Muscle of leg (tissue), 11 donors: ENCODE results near the gene CDC26. TPM values are rescaled to one million over a fixed set of nuclear protein-coding genes. Genes with fewer than 3 reads are reported as not detected.

Experiments
- DNase-seq: peaks from one replicate; pipeline ENCODE4 v3.0.0; 2013
- H3K27ac ChIP-seq: one replicate; pipeline ENCODE4 v1.5.1; 2013; ENCODE audit warnings: mild to moderate bottlenecking, low read length, control low read depth
- H3K27me3 ChIP-seq: one replicate; pipeline ENCODE4 v1.6.1; 2013; ENCODE audit warnings: low read length; ENCODE audit not compliant: control insufficient read depth, insufficient read depth
- H3K36me3 ChIP-seq: one replicate; pipeline ENCODE4 v1.6.1; 2013; ENCODE audit warnings: low read length; ENCODE audit not compliant: control insufficient read depth, insufficient read depth
- H3K4me1 ChIP-seq: one replicate; pipeline ENCODE4 v1.6.1; 2013; ENCODE audit warnings: low read length; ENCODE audit not compliant: control insufficient read depth, insufficient read depth
- H3K4me3 ChIP-seq: one replicate; pipeline ENCODE4 v1.5.1; 2013; ENCODE audit warnings: low read length, control low read depth
- H3K9me3 ChIP-seq: replicated peaks from 2 replicates; pipeline ENCODE4 v1.6.1; 2013; ENCODE audit warnings: low read depth, low read length; ENCODE audit not compliant: control insufficient read depth
- WGBS: methylation state at CpG from one replicate; pipeline ENCODE4 v1.1.5; 2013; ENCODE audit warnings: missing lambda C conversion rate; ENCODE audit not compliant: insufficient coverage; 5-methylcytosine and 5-hydroxymethylcytosine counted together
- polyA plus RNA-seq, 8 donors: library from polyadenylated mRNA; unstranded; fragments of 120-200 nt; gene quantifications; one replicate each; pipeline versions ENCODE4 v1.2.1 to v1.2.3, GENCODE V29; 2013; ENCODE audit warnings: inconsistent platforms in 1 of 8, low replicate concordance in 1 of 8; ENCODE audit not compliant: insufficient read length in 8 of 8, insufficient read depth in 1 of 8
- total RNA-seq: library from RNA; stranded (reverse); fragments of 120-200 nt; gene quantifications from one replicate; pipeline ENCODE4 v1.2.4, GENCODE V29; 2013

CDC26 gene
- total and polyA plus RNA-seq, 9 donors = 19.7 to 33.2 (median 24.7) TPM

DNA sequence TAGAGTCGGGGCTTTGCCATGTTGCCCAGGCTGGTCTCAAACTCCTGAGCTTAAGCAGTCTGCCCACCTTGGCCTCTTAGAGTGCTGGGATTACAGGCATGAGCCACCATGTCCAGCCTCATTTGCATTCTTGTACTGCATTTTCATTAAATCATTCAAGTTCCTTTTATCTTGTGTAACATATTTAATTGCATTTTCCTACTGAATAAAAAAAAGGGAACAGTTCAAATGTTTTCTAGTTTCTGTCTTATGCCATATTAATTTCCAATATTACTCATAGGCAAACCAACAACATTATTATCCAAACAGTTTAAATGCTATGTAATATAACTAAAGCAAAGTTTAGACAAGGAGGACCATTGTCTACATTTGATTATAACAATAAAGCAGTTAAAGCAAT, 47.9 kb downstream of the CDC26 start:
- no peak overlapping the region for H3K4me3 ChIP-seq
- WGBS = no CpG with 5 or more reads among the region's 1 CpG
- H3K27me3 ChIP-seq = no peaks in the 10 kb centered on the region
- DNase-seq = no peak
- H3K27ac ChIP-seq = no peak overlapping the region
- no peaks in the 10 kb centered on the region for H3K36me3 ChIP-seq
- peaks cover 3% of the 10 kb centered on the region for H3K4me1 ChIP-seq
- H3K9me3 ChIP-seq = no peaks in the 10 kb centered on the region

DNA sequence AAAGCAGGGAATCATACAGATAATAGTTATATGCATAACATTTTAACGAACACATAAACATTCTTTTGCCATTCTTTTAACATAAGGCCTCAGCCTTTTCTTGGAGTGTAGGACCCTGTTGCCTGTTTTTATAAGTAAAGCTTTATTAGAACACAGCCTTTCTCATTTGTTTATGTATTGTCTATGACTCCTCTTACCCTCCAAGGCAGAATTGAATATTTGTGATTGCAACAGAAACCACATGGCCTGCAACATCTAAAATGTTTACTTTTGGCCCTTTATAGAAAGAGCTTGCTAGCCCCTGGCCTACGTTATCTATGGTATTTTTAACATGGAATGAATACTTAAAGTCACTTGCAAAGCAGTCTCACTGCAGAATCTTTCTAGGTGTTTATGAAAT, 51.4 kb downstream of the CDC26 start:
- Histone ChIP-seq H3K36me3 (no peaks in the 10 kb centered on the region), H3K4me1 (peaks cover 18% of the 10 kb centered on the region), H3K4me3 (no peak overlapping the region), H3K27ac (no peak overlapping the region), H3K9me3 (no peaks in the 10 kb centered on the region), H3K27me3 (no peaks in the 10 kb centered on the region)
- no peak for DNase-seq
- WGBS = no CpG with 5 or more reads among the region's 2 CpGs

DNA sequence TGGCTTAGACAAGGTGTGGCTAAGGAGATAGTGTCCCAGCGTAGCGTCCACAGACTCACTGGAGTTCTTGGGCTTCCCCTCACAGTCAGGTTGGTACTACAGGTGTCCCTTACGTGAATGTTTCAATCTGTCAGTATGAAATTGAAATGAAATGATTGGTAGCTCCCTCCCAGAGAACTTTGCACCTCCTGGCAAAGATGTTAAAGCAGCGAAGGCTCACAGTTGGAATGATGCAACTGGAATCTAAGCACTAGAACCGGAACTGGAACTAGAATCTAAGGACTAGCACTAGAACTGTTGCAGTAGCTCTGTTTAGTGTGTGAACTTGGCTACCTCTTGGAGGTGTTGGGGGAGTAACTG, 52.9 kb downstream of the CDC26 start:
- H3K9me3 ChIP-seq = no peaks in the 10 kb centered on the region
- DNase-seq = peak; percentile 22
- H3K4me1 ChIP-seq = peaks cover 18% of the 10 kb centered on the region
- H3K27ac ChIP-seq = no peak overlapping the region
- H3K4me3 ChIP-seq = peak overlapping the region; percentile 95
- H3K27me3 ChIP-seq = no peaks in the 10 kb centered on the region
- H3K36me3 ChIP-seq = no peaks in the 10 kb centered on the region
- WGBS = 53% methylated on average over 4 of the region's 5 CpGs

DNA sequence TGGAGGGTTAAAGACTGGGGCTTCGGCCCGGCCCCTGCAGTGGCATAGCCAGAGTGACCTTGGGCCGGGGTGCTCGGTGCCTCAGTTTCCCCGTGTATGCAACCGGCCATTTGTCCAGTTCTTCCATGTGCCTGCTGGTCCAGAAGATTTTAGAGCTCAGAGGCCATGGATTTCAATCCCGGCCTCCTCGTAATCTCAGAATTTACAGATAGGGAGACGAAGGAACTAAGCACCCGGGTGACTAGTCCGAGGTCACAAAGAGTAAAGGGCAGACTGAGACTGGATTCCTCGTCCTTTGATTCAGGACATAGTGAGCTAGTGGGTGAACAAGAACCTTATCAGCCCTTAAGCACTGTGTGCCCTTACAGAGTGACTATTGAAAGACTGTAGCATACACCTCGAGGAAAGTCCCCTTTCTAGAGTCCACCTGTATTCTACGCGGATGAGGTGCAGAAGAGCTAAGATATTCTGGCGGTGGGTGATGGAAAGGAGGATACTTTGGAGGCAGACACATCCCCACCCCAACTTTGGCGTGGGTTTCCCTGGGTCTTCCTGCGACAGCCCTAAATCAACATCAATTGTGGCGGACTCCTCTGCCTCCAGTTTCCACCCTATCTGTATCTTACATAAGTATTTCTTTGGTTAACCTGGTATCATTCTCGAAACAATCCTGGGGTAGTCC, 53.4 kb downstream of the CDC26 start:
- peak; percentile 30 for DNase-seq
- no peaks in the 10 kb centered on the region for H3K27me3 ChIP-seq

DNA sequence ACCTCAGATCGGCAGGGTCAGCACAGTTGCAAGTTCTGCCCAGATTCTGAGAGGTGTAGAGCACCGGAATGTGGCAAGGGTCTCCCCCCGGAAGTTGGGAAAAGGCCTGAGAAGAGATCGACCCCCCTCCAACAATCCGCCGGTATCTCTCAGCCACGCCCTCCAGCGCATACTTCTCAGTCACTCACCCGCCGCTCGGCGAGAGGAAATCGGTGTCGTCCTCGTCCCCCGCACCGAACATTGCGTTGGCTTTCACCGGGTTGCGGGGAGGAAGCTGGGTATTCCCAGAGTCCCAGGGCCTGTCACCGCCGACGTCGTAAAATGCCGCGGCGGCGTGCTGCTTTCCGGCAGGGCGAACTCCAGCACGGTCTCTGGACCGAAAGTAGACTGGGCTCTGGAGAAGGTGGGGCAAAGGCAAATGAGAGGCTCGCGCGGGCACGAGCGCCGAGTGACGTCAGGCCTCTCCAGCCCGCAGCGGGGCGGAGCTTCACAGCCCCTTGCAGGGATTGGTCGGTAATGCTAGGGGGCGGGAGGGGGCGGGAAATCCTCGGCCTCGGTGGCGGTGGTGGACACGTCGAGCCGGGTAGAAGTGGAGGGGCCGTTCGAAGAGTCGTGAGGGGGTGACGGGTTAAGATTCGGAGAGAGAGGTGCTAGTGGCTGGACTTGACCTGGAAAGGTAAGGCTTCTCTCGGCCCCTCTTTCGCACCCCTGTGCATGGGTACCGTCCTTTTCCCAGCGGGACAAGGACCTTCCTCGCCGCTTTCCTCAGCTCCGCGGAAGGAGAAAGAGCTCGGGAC, 54.2 kb downstream of the CDC26 start, which contains the start of the genes FKBP15 and SLC31A1:
TSS of gene FKBP15 (minus strand) at position 275 of the 797 bp plus-strand sequence. CDS start at position 241, 34 bp downstream.
TSS of gene SLC31A1 (plus strand) at position 542 of the 797 bp plus-strand sequence. CDS start 34,605 bp downstream, outside the sequence.
- WGBS = under 1% methylated on average over 57 of the region's 65 CpGs
- H3K27me3 ChIP-seq = no peaks in the 10 kb centered on the region
- no peaks in the 10 kb centered on the region for H3K9me3 ChIP-seq
- peak within 1 kb of the TSS; percentile 93 for H3K27ac ChIP-seq
- DNase-seq = peak; percentile 100
- peaks cover 18% of the 10 kb centered on the region for H3K4me1 ChIP-seq
- H3K36me3 ChIP-seq = no peaks in the 10 kb centered on the region
- peak within 1 kb of the TSS; percentile 95 for H3K4me3 ChIP-seq

More for the DNA sequence above, 53.4 kb downstream of the CDC26 start:
- peak overlapping the region; percentile 90 for H3K27ac ChIP-seq
- H3K36me3 ChIP-seq = no peaks in the 10 kb centered on the region
- H3K4me3 ChIP-seq = peak overlapping the region; percentile 95
- H3K4me1 ChIP-seq = peaks cover 18% of the 10 kb centered on the region
- H3K9me3 ChIP-seq = no peaks in the 10 kb centered on the region
- WGBS = 7% methylated on average over 11 of the region's 20 CpGs

DNA sequence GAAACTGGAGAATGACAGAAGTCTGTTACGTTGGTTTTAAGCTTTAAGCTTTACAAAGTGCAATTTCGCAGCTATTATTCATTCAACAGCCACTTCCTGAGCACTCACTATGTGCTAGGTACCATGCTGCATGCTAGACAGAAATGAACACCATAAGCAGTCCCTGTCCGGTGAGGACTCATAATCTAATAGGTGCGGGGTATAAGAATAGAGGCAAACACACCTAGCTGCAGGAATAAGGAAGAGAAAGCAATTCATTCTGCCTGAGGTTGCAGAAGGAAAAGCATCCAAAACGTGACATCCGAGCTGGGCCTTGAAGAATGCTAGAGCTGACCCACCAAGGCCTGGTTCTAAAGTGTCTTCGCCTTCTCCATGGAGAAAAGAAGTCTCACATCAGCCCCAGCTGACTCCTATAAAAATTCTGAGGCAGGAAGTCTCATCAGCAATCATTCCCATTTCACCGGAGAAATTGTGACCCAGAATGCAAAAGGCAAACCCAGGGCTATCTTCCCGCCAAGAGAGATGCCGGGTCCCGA, 54.8 kb downstream of the CDC26 start:
- 0% methylated on average over 7 of the region's 11 CpGs for WGBS
- no peak for DNase-seq
- Histone ChIP-seq H3K27me3 (no peaks in the 10 kb centered on the region), H3K36me3 (no peaks in the 10 kb centered on the region), H3K4me3 (peak overlapping the region; percentile 95), H3K27ac (peak overlapping the region; percentile 93), H3K9me3 (no peaks in the 10 kb centered on the region), H3K4me1 (peaks cover 18% of the 10 kb centered on the region)

DNA sequence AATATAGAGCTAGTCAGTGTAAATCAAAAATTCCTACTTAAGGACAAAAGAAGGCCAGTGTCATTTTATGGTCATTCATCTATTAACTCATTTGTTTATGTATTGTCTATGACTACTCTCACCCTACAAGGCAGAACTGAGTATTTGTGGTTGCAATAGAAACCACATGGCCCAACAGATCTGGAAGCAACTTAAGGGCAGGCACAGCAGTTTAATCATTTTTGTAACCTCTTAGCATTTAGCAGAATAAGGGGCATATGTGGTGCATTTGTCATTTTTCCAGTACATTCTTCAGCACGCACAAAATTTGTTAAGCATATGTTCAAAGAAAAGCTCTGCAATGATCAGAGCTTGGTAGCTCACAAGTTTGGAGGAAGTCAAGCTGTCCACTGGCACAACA, 55.4 kb downstream of the CDC26 start:
- Histone ChIP-seq H3K27me3 (no peaks in the 10 kb centered on the region), H3K4me3 (peak overlapping the region; percentile 95), H3K27ac (peak overlapping the region; percentile 93), H3K36me3 (no peaks in the 10 kb centered on the region), H3K4me1 (peaks cover 18% of the 10 kb centered on the region), H3K9me3 (no peaks in the 10 kb centered on the region)
- DNase-seq = peak; percentile 15
- WGBS = no CpG with 5 or more reads among the region's 1 CpG

DNA sequence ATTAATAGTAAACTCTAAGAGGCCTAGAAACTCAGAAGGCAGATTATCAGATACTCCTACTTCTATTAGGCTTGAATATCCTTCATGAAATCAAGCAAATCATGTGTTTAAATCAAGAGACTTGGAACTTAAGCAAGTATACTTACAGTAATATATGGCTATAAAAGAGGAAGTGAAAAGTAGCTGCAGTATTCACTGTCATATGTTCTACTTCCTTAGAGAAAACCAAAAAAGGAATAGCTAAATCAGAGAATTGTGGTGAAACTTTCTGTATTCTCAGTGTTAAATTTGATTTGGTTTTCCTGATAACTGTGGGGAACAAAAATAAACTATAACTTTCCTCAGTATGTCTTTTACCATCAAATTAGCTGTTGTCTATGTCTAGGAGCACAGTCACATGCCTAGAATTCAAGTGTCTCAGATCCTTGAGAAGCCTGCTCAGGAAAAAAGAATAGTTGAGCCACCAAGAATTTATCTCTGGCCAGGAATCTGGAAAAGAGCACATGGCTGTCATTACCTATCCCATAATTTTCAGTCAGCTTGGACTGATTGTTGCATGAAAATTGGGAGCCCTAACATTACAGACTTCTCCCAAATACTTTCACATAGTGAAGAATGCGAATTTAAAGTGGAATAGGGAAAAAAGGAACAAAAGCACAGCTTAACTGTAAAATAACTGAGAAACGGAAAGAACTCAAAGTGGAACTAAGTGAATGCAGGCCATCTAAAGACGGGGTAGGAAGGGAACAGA, 56.0 kb downstream of the CDC26 start:
- 80% methylated on average over 1 of the region's 3 CpGs for WGBS
- H3K27me3 ChIP-seq = no peaks in the 10 kb centered on the region
- no peaks in the 10 kb centered on the region for H3K36me3 ChIP-seq
- peak; percentile 40 for DNase-seq
- peaks cover 2% of the 10 kb centered on the region for H3K9me3 ChIP-seq
- H3K4me3 ChIP-seq = no peak overlapping the region
- peak overlapping the region; percentile 23 for H3K27ac ChIP-seq
- H3K4me1 ChIP-seq = peaks cover 18% of the 10 kb centered on the region
